ENCODE results near the gene LCN6.
"Not testable (repeated sequence)": the region's sequence is repeated elsewhere in the genome, so short reads cannot be mapped to it uniquely, and the experiment has no call there.

LCN6 gene

GRCh38 chr9:136784249-136784996, 36.1 kb upstream of the LCN6 start:
- DNase-seq (ENCODE audit: low read depth in 3 of 3), result no peak

GRCh38 chr9:136782452-136782851, 34.1 kb upstream of the LCN6 start:
- DNase-seq (ENCODE audit: low read depth in 3 of 3), result no peak

- DNase-seq (ENCODE audit: low read depth in 3 of 3), result no peak
Measured at GRCh38 chr9:136779808-136780207, 31.5 kb upstream of the LCN6 start.

GRCh38 chr9:136777359-136777758, 29.0 kb upstream of the LCN6 start:
- no peak for DNase-seq (ENCODE audit: low read depth in 3 of 3)

- no peak for DNase-seq (ENCODE audit: low read depth in 3 of 3)
Measured at GRCh38 chr9:136776947-136777346, 28.6 kb upstream of the LCN6 start.

- DNase-seq (ENCODE audit: low read depth in 3 of 3), result no peak
Measured at GRCh38 chr9:136775191-136775590, 26.9 kb upstream of the LCN6 start.

- no peak for DNase-seq (ENCODE audit: low read depth in 3 of 3)
Measured at GRCh38 chr9:136774416-136775045, 26.2 kb upstream of the LCN6 start.

GRCh38 chr9:136773386-136774044, 25.2 kb upstream of the LCN6 start:
- no peak for DNase-seq (ENCODE audit: low read depth in 3 of 3)

- no peak for DNase-seq (ENCODE audit: low read depth in 3 of 3)
Measured at GRCh38 chr9:136771907-136772415, 23.6 kb upstream of the LCN6 start.

- DNase-seq (ENCODE audit: low read depth in 3 of 3), result peak in 2 of 3 donors; percentile 31 to 55
Measured at GRCh38 chr9:136769710-136770191, 21.4 kb upstream of the LCN6 start.

- DNase-seq (ENCODE audit: low read depth in 3 of 3), result peak in 2 of 3 donors; percentile 39 to 47
Measured at GRCh38 chr9:136766410-136767120, 18.2 kb upstream of the LCN6 start.

- not testable (repeated sequence) for DNase-seq (ENCODE audit: low read depth in 3 of 3)
Measured at GRCh38 chr9:136765745-136766409, 17.6 kb upstream of the LCN6 start.

GRCh38 chr9:136765041-136765440, 16.7 kb upstream of the LCN6 start:
- DNase-seq (ENCODE audit: low read depth in 3 of 3), result no peak

GRCh38 chr9:136764301-136764891, 16.1 kb upstream of the LCN6 start, which contains the start of gene LCN15:
TSS of gene LCN15 (minus strand) at chr9:136764518. CDS start at chr9:136764488, 30 bp downstream.
- no peak for DNase-seq (ENCODE audit: low read depth in 3 of 3)

GRCh38 chr9:136763649-136764035, 15.3 kb upstream of the LCN6 start:
- no peak for DNase-seq (ENCODE audit: low read depth in 3 of 3)

GRCh38 chr9:136762915-136763648, 14.8 kb upstream of the LCN6 start:
- peak; percentile 27 to 64 (median 31) for DNase-seq (ENCODE audit: low read depth in 3 of 3)

- DNase-seq (ENCODE audit: low read depth in 3 of 3), result no peak
Measured at GRCh38 chr9:136762221-136762691, 13.9 kb upstream of the LCN6 start.

GRCh38 chr9:136761545-136761981, 13.2 kb upstream of the LCN6 start:
- DNase-seq (ENCODE audit: low read depth in 3 of 3), result no peak

- DNase-seq (ENCODE audit: low read depth in 3 of 3), result not testable (repeated sequence)
Measured at GRCh38 chr9:136760834-136761544, 12.7 kb upstream of the LCN6 start.

All from stimulated activated CD4-positive, alpha-beta T cell treated with anti-CD3 and anti-CD28 coated beads, TNF-alpha, amount 100 ng/mL, for 48 hours (primary cell).